Activated CD4-positive, alpha-beta T cell treated with anti-CD3 and anti-CD28 coated beads for 48 hours (primary cell): ENCODE results near the gene CCDC154.
"Not testable (repeated sequence)": the region's sequence is repeated elsewhere in the genome, so short reads cannot be mapped to it uniquely, and the experiment has no call there.

Experiments
- DNase-seq: peaks from one replicate; pipeline ENCODE4 v3.0.0-alpha.2; 2020

Gene CCDC154

DNA sequence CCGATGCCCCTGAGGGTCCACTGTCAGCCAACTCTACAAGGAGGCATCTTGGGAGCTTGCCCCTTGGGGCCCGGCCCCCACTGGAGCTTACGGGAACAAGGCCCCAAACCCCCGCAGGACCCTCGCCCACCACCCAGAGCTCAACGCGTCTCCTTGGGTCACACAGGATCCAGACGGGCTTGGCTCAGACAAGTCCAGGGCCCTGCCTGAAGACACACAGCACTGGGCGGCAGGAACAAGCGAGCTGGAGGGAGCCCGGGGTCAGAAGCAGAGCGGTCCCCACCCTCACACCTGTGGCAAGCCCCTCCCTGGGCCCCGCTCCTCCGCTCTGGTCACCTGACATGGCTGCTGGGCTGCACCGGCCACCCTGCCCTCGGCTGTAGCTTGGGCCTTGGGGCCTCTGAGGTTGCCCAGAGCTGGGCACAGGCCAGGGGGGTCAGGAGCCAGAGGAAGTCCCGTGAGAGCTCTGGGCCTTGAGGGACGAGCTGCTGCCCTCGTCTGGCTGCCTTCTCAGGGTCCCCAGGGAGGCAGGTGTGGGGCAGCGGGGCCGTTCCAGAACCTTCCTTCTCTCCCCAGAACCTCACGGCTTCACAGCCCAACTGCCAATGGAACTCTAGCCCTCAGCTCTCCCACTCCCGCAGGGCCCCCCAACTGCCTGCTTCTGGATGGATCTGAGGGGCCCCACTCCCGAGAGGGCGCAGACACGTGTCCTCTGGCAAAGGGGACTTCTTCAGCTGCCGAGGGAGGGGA, at the start of gene CCDC154:
Gene CCDC154, minus strand, starts transcription at position 577 of the 750 bp plus-strand sequence. Its CDS starts 234 bp downstream, at position 343.
- DNase-seq = no peak

DNA sequence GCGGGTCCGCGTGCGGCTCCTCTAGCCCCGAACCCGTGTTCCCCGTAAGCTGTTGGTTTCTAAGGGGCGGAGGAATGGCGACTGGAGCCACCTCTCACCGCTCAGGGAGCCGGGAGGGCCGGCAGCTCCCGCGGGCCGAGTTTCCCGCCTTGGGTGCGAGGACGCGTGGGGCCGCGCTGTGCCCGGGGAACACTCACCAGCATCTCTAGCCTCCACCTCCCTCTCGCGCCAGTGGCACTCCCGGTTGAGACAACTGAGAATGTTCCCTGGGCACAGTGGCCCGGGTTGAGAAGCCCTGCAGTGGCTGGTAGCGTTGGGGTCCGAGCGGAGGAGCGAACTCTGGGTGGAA, 49.4 kb upstream of the CCDC154 start:
- DNase-seq = peak; percentile 37

- peak; percentile 89 for DNase-seq
Measured at GRCh38 chr16:1492923-1493745, 48.8 kb upstream of the CCDC154 start, which contains the start of gene TELO2. Gene TELO2 (plus strand): TSS chr16:1493360. CDS start chr16:1494282, 922 bp downstream.

DNA sequence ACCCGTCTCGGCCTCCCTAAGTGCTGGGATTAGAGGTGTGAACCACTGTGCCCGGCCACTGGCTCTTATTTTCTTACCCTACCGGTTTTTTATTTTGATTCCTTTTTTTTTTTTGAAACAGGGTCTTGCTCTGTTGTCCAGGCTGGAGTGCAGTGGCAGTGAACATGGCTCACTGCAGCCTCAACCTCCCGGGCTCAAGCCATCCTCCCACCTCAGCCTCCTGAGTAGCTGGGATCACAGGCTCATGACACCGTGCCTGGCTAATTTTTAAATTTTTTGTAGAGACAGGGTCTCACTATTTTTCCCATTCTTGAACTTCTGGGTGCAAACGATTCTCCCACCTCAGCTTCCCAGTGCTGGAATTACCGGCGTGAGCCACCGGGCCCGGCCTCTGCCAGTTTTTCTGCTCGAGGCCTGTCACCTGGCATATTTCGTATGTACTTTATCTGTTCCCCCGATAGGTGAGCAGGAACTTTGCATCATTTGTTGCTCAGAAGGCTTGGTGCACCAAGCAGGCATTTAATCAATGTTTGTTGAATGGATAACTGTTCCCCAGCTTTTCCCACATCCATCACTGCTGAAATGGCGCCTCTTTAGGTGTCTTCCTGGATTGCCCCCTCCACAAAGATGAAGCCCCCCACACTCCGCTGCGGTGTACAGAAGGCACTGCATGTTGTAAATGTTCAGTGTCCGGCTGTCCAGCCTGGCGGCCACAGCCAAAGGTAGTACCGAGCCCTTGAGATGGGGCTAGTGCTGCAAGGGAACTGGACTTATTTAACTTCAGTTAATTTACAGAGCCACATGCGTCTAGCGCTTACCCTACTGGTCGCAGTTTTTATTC, 47.9 kb upstream of the CCDC154 start:
- no peak for DNase-seq

DNA sequence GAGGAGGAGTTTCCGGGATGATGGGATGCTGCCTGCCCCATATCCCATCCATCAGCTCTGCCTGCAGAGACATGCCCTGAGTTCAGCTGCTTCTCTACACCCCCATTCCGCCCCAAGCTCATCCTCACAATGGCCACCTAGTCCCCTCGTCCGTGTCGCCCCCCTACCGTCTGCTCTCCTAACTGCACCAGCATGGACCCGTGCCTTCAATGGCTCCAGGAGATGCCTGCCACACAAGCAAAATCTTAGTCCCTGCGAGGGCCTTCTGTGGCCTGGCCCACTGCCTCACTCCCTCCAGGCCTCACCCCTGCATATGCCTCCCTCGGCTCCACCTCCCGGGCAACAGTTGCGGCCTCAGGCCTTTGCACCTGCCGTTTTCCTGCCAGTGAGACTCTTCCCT, 47.0 kb upstream of the CCDC154 start:
- no peak for DNase-seq

DNA sequence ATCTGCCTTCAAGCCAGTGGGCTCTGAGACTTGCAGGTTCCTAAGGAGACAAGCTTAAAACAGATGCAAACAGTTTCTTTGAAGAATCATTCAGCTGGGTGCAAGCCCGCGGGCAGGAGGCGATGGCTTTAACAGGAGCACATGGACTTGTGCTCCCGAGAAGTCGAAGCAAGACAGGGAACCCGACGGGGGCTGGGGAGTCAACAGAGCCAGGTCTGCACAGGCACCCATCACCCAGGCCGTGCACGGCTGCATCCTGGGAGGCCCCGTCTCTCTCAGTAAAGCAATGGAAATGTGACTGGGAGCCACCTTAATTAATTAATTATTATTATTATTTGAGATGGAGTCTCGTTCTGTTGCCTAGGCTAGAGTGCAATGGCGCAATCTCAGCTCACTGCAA, 44.7 kb upstream of the CCDC154 start:
- DNase-seq = no peak

GRCh38 chr16:1488619-1489018, 44.3 kb upstream of the CCDC154 start, which contains the start of gene PTX4:
Gene PTX4 (minus strand): TSS chr16:1488944. CDS start chr16:1488909, 35 bp downstream.
- DNase-seq = no peak

- no peak for DNase-seq
Measured at GRCh38 chr16:1488054-1488601, 43.8 kb upstream of the CCDC154 start.

GRCh38 chr16:1487395-1488053, 43.2 kb upstream of the CCDC154 start:
- no peak for DNase-seq

DNA sequence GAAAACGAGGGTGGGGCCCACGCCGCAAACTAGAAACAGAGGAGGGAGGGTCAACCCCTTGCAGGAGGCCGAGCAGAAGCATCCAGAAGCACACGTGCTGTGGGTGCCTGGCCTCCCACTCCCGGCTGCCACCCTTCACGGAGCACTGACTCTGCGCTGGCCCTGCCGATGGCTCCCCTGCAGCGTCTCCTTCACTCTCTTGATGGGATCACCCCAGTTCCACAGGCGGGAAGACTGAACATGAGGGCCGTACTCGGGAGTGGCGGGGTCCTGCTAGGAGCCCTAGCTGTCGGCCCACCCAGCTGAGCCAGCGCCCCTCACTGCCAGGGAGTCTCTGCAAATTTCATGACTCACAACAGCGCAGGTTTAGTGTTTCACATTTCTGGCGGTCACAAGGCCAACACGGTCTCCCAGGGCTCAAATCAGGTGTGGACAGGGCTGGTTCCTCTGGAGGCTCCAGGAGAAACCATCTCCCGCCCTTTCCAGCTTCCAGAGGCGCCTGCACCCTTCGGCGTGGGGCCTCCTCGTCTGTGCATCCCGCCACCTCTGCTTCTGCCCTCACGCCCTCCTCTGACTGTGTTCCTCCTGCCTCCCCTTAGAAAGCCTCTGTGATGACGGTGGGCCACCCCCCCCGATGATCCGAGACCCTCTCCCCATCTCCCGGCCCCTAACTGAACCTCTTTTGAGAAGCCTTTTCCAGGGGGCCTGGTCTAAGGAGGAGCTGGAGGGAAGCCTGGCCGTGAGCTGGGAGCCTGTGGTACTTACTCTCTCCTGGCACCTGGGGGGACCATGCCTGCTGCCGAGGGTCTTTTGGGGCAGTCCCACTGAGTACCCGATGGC, 42.4 kb upstream of the CCDC154 start:
- DNase-seq = no peak

DNA sequence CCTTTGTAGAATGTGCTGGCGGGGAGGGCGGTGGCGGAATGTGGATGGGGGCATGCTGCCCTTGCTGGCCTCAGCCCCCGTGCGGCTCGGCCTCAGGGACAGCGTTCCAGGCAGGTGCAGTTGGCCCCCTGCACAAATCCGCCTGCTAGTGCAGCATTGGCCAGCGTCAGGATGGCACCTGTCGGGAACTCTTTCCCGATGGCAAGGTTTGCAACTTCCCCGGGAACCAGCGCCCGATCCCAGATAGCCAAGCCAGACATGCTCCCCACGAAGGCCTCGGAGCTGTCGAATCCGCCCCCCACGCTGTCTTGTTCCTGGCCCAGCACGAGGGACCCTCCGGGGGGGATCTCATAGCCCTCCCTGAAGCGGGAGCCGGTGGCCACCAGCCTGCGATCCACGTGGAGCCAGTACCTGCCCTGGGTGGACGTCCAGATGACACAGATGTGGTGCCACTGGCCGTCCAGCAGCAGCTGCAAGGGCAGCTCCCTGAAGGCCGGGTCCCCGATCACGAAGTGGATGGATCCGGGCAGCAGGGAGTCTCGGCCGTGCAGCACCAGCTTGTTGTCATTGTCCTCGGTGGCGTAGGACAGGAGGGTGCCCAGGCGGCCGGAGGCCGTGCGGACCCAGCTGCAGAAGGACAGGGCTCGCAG, 41.6 kb upstream of the CCDC154 start:
- no peak for DNase-seq

GRCh38 chr16:1481906-1482835, 37.8 kb upstream of the CCDC154 start:
- no peak for DNase-seq

- not testable (repeated sequence) for DNase-seq
Measured at GRCh38 chr16:1478937-1479336, 34.6 kb upstream of the CCDC154 start.

GRCh38 chr16:1477033-1477432, 32.7 kb upstream of the CCDC154 start:
- no peak for DNase-seq

- DNase-seq = no peak
Measured at GRCh38 chr16:1475552-1476114, 31.3 kb upstream of the CCDC154 start.

DNA sequence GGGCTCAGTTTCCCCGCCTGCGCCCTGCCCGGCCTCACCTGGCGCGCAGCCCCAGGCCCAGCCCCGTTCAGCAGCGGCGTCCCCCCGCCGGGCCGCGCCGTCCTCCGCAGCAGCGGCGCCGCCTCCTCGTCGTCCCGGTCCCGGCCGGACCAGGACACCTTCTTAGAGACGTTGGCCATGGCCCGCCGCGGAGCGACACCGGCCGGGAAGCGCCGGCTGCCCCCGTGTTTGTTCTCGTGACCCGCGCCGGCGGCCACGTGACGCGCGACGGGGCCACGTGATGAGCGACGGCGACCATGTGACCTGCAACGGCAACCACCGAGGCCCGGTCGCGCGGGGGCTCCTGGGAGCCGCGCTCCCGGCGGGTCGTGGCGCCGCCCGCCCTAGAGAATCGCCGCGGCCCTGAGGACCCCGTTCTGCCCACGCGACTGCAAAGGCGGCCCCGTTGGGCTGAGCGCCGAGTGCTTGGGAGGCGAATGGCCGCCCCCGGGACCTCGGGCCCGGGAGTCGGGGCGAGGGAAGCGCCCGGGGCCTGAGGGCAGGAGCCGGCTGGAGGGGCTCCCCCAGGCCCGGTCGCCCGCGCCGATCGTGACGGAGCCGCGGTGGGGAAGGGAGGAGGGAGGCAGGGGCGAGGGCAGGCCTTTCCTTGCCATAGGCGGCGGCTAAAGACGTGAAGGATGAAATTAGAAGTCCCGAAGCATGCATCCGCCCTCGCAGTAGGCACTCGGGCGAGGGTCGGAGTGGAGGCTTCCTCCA, 30.6 kb upstream of the CCDC154 start, which contains the start of gene CLCN7:
Gene CLCN7, minus strand, starts transcription at position 233 of the 756 bp plus-strand sequence. Its CDS starts 54 bp downstream, at position 179.
- peak; percentile 93 for DNase-seq

DNA sequence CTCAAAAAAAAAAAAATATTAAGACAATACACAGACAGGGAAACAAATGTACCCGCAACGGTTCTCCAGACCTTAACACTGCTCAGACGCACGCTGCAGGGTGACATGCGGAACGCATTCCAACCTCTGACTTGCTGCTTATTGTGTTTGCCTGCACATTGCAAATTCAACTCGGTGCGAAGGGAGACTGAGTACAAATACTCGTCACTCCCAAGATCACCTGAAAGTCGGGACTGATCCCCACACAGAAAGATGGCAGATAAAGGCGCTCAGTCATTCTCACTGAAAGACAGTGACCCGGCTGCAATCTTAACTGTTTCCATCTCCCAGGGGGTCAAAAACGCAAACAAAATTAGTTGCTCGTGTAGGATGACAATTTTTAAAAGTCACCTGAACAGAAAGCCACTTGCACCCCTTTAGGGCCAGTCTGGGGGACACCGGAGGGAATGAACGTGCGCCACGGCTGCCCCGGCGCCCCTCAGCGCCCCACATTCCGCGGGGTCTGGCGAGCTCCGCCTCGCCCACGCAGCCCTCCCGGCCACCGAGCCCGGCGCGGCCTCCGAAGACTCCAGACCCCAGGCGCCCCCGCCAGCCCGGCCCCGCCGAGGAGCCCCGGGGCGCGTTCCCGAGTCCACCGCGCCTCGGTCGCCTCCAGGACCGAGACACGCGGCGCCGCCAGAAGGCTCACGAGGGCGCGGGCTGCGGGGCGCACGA, 29.9 kb upstream of the CCDC154 start:
- no peak for DNase-seq

DNA sequence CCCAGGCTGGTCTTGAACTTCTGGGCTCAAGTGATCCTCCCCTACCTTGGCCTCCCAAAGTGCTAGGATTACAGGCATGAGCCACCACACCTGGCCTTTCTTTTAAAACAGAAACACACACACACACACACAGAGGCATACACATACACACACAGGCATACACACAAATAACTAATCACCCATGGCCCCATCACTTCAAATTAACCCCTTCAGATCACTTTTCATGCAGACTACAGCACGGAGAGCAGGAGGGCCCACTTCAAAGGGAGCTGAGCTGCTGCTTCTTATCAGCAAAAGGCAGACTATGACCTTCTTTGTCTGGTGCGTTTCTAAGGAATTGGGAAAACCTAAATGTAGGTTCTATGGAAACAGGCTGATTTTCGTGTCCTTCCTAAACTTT, 28.6 kb upstream of the CCDC154 start:
- DNase-seq = no peak
